Keratinocyte (primary cell): ENCODE data around the gene KCNN2. TPM values are rescaled to one million over a fixed set of nuclear protein-coding genes. Genes with fewer than 3 reads are reported as not detected.

Experiments used
- DNase-seq: peaks from one replicate; pipeline ENCODE4 v3.0.0-alpha.2; 2011; ENCODE audit warnings: low read depth, missing footprints, low spot score
- FAIRE-seq: peaks from 2 replicates; lab custom pipeline; 2011; peaks lifted over from hg19 to GRCh38; lab: Jason Lieb, UNC
- H2AFZ ChIP-seq: 2 replicates; pipeline ENCODE4 v1.6.0; 2012; ENCODE audit warnings: low read length, control low read depth, inconsistent platforms; ENCODE audit not compliant: control insufficient read depth
- H3K27ac ChIP-seq: 2 replicates; pipeline ENCODE4 v1.5.1; 2011; ENCODE audit warnings: low read length; ENCODE audit not compliant: control insufficient read depth, insufficient read depth
- H3K27me3 ChIP-seq: 3 replicates; pipeline ENCODE4 v1.6.0; 2011; ENCODE audit warnings: low read length; ENCODE audit not compliant: control insufficient read depth, insufficient read depth; ENCODE audit errors: extremely low read depth
- H3K36me3 ChIP-seq, 2 experiments: 2 replicates in 1 of 2; 3 replicates in 1 of 2; pipeline ENCODE4 v1.5.1; 2011; ENCODE audit warnings: low read length in 2 of 2, mild to moderate bottlenecking in 1 of 2; ENCODE audit not compliant: control insufficient read depth in 2 of 2, insufficient read depth in 2 of 2; ENCODE audit errors: extremely low read depth in 1 of 2
- H3K4me1 ChIP-seq: 3 replicates; pipeline ENCODE4 v1.5.1; 2011; ENCODE audit warnings: low read length; ENCODE audit not compliant: control insufficient read depth, insufficient read depth; ENCODE audit errors: extremely low read depth
- H3K4me2 ChIP-seq: 3 replicates; pipeline ENCODE4 v1.6.0; 2011; ENCODE audit warnings: low read depth, low read length; ENCODE audit not compliant: control insufficient read depth, insufficient read depth; ENCODE audit errors: extremely low read depth
- H3K4me3 ChIP-seq, 3 experiments: fragments of 200-600 bp in 1 of 3; sonication (generic) in 1 of 3; 2 replicates in 2 of 3; 3 replicates in 1 of 3; pipeline ENCODE4 v1.5.1; 2011 to 2016; ENCODE audit warnings: low read length in 3 of 3, mild to moderate bottlenecking in 3 of 3, control low read depth in 2 of 3, inconsistent platforms in 1 of 3, low read depth in 1 of 3, mixed read lengths in 1 of 3, mixed run types in 1 of 3, moderate library complexity in 1 of 3; ENCODE audit not compliant: control insufficient read depth in 2 of 3, insufficient read depth in 2 of 3; ENCODE audit errors: extremely low read depth in 1 of 3
- H3K79me2 ChIP-seq: 2 replicates; pipeline ENCODE4 v1.6.0; 2012; ENCODE audit warnings: low read length; ENCODE audit not compliant: control insufficient read depth, insufficient read depth
- H3K9ac ChIP-seq: 3 replicates; pipeline ENCODE4 v1.6.0; 2011; ENCODE audit warnings: low read length; ENCODE audit not compliant: control insufficient read depth, insufficient read depth; ENCODE audit errors: extremely low read depth
- H3K9me1 ChIP-seq: 3 replicates; pipeline ENCODE4 v1.6.0; 2011; ENCODE audit warnings: low read length; ENCODE audit not compliant: control insufficient read depth, insufficient read depth; ENCODE audit errors: extremely low read depth
- H3K9me3 ChIP-seq: 2 replicates; pipeline ENCODE4 v1.5.1; 2012; ENCODE audit warnings: low read depth, low read length; ENCODE audit not compliant: control insufficient read depth
- H4K20me1 ChIP-seq: 3 replicates; pipeline ENCODE4 v1.6.0; 2011; ENCODE audit warnings: low read length; ENCODE audit not compliant: control insufficient read depth, insufficient read depth; ENCODE audit errors: extremely low read depth
- CTCF ChIP-seq, 3 experiments: IDR thresholded peaks in 1 of 3; conservative IDR thresholded peaks in 1 of 3; optimal IDR thresholded peaks in 1 of 3; 2 replicates in 2 of 3; 3 replicates in 1 of 3; pipeline versions ENCODE3 to v1.5.1; 2011; ENCODE audit warnings: low read length in 3 of 3, mild to moderate bottlenecking in 3 of 3, moderate library complexity in 2 of 3, control low read depth in 1 of 3, inconsistent platforms in 1 of 3; ENCODE audit not compliant: insufficient read depth in 2 of 3; ENCODE audit errors: extremely low read depth in 1 of 3
- EZH2 ChIP-seq: IDR thresholded peaks from one replicate; pipeline ENCODE4 v1.6.1; 2012; ENCODE audit warnings: inconsistent platforms, mild to moderate bottlenecking, low read length, moderate library complexity
- dilution Hi-C: fragments of 300-500 bp; cut with MboI; formaldehyde crosslinking; loops from one replicate; pipeline ENCODE4 v1.7.0; 2020; ENCODE audit warnings: low sequenced_read_pairs; ENCODE audit not compliant: extremely low pct_ligation_motif_present
- polyA plus RNA-seq, 5 experiments: library from polyadenylated mRNA; depleted of rRNA in 3 of 5; stranded (reverse) in 3 of 5; stranded (forward) in 1 of 5; unstranded in 1 of 5; fragments of >200 nt; gene quantifications; 1 replicate in 1 of 5; 2 replicates in 3 of 5; 3 replicates in 1 of 5; pipeline versions ENCODE4 v1.2.1 to v1.2.3, GENCODE V29; 2011 to 2012; ENCODE audit warnings: missing spikeins in 2 of 5, low read depth in 1 of 5, low replicate concordance in 1 of 5

Gene KCNN2
- polyA plus RNA-seq, 1 donor (not counting 4 experiments of a cell fraction or from before 2014, with no cell fraction given) = 0.09 TPM

- dilution Hi-C loops = no loop called here
- Histone ChIP-seq H3K4me2 (no peak overlapping the region), H3K36me3 (no peaks in the 10 kb centered on the region), H3K9me1 (no peaks in the 10 kb centered on the region), H3K27ac (no peak overlapping the region), H2AFZ (no peak overlapping the region), H3K4me1 (no peaks in the 10 kb centered on the region), H4K20me1 (no peaks in the 10 kb centered on the region), H3K9me3 (no peaks in the 10 kb centered on the region), H3K4me3 (no peak overlapping the region), H3K27me3 (no peaks in the 10 kb centered on the region), H3K79me2 (no peaks in the 10 kb centered on the region), H3K9ac (no peak overlapping the region)
- FAIRE-seq = no peak
- DNase-seq = no peak
- no peak for TF ChIP-seq CTCF (optimal IDR thresholded peaks at IDR 0.05 in 1 of 3, IDR thresholded peaks at IDR 0.05 in 1 of 3, conservative IDR thresholded peaks at IDR 0.05 in 1 of 3; ENCODE audit: extremely low read depth in 1 of 3, insufficient read depth in 2 of 3, low read length in 3 of 3)
- no peak for TF ChIP-seq EZH2
These were observed 16.1 kb downstream of the KCNN2 start for GRCh38 chr5:114377946-114378345.

- H3K36me3 ChIP-seq = no peaks in the 10 kb centered on the region
- H3K4me1 ChIP-seq = no peaks in the 10 kb centered on the region
- H3K4me3 ChIP-seq = no peak overlapping the region
- H4K20me1 ChIP-seq = no peaks in the 10 kb centered on the region
- no peak overlapping the region for H2AFZ ChIP-seq
- FAIRE-seq (no peak), DNase-seq (no peak)
- H3K79me2 ChIP-seq = no peaks in the 10 kb centered on the region
- H3K9me3 ChIP-seq = no peaks in the 10 kb centered on the region
- no peaks in the 10 kb centered on the region for H3K27me3 ChIP-seq
- no peaks in the 10 kb centered on the region for H3K9me1 ChIP-seq
- TF ChIP-seq CTCF (optimal IDR thresholded peaks at IDR 0.05 in 1 of 3, IDR thresholded peaks at IDR 0.05 in 1 of 3, conservative IDR thresholded peaks at IDR 0.05 in 1 of 3; ENCODE audit: extremely low read depth in 1 of 3, insufficient read depth in 2 of 3, low read length in 3 of 3) (no peak), EZH2 (no peak)
- dilution Hi-C loops = no loop called here
- no peak overlapping the region for H3K4me2 ChIP-seq
- H3K9ac ChIP-seq = no peak overlapping the region
- H3K27ac ChIP-seq = no peak overlapping the region
These were observed 18.9 kb downstream of the KCNN2 start for GRCh38 chr5:114380721-114381120.
